ENCODE results near the gene SRSF6.

DNA sequence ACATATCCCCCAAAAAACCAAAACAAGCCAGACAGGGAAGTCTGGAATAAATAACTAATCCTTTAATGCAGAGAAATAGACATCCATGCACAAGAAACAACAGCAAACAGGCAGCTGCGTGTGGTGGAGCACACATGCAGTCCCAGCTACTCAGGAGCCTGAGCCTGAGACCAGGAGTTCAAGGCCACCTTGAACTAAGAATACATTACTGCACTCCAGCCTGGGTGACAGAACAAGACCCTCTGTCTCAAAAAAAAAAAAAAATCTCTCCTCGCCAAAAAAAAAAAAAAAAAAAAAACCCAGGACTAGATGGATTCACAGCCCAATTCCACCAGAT is 48.2 kb upstream of the SRSF6 start:
- TF ChIP-seq CBX3 (IDR thresholded peaks at IDR 0.05; ENCODE audit: low read depth) (no peak), RAD21 (IDR thresholded peaks at IDR 0.05; ENCODE audit: low read depth) (no peak), ZNF274 (IDR thresholded peaks at IDR 0.05; ENCODE audit: low read depth, low read length) (no peak), EZH2 (IDR thresholded peaks at IDR 0.05) (no peak)
- TF ChIP-seq, protein P1, sequence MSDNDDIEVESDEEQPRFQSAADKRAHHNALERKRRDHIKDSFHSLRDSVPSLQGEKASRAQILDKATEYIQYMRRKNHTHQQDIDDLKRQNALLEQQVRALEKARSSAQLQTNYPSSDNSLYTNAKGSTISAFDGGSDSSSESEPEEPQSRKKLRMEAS (IDR thresholded peaks at IDR 0.05) = no peak
- TF ChIP-seq, protein P2, sequence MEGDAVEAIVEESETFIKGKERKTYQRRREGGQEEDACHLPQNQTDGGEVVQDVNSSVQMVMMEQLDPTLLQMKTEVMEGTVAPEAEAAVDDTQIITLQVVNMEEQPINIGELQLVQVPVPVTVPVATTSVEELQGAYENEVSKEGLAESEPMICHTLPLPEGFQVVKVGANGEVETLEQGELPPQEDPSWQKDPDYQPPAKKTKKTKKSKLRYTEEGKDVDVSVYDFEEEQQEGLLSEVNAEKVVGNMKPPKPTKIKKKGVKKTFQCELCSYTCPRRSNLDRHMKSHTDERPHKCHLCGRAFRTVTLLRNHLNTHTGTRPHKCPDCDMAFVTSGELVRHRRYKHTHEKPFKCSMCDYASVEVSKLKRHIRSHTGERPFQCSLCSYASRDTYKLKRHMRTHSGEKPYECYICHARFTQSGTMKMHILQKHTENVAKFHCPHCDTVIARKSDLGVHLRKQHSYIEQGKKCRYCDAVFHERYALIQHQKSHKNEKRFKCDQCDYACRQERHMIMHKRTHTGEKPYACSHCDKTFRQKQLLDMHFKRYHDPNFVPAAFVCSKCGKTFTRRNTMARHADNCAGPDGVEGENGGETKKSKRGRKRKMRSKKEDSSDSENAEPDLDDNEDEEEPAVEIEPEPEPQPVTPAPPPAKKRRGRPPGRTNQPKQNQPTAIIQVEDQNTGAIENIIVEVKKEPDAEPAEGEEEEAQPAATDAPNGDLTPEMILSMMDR (IDR thresholded peaks at IDR 0.05 in 2 of 3, conservative IDR thresholded peaks at IDR 0.05 in 1 of 3; ENCODE audit: borderline replicate concordance in 1 of 3, insufficient read depth in 1 of 3, low read depth in 2 of 3, low read length in 2 of 3) = no peak

All from HCT116 (cell line).